ENCODE data around the gene CORO6. TPM values are rescaled to one million over a fixed set of nuclear protein-coding genes. Genes with fewer than 3 reads are reported as not detected.
"Not testable (repeated sequence)": the region's sequence is repeated elsewhere in the genome, so short reads cannot be mapped to it uniquely, and the experiment has no call there.

The CORO6 gene
- total RNA-seq, 1 experiment from 2014 or later, result 35.0 TPM

DNA sequence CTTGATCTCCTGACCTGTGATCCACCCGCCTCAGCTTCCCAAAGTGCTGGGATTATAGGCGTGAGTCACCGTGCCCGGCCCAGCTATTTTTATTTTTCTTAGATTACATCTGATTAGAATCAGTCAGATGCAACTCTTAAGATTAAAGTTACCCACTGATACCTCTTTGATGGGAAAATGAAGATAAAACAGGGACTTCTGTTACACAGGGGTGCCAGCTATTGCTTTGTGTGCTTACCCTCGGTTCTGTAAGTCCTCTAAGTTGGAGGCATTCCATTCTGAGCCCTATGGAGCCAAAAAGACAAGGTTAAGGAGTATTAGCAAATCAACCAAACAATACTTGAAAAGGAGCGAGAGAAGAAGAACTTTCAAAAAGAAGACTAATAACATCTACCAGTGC lies 32.6 kb upstream of the CORO6 start:
- ChIA-PET POLR2A (ENCODE audit: unreplicated experiment) (interaction anchor here (0.6 kb wide), 1 partner anchor 16 kb away, joined by 3 read pairs; no protein-coding TSS in a partner anchor), CTCF (no interaction called here)
- Histone ChIP-seq H4K20me1 (ENCODE audit: insufficient read depth) (no peaks in the 10 kb centered on the region), H2AFZ (no peak overlapping the region), H3F3A (ENCODE audit: insufficient read depth, low read depth) (no peaks in the 10 kb centered on the region), H3K4me2 (no peak overlapping the region), H3K27me3 (ENCODE audit: insufficient read depth, low read depth) (no peaks in the 10 kb centered on the region), H3K9me3 (ENCODE audit: insufficient read depth, low read depth) (no peaks in the 10 kb centered on the region), H3K9me2 (ENCODE audit: insufficient read depth) (no peaks in the 10 kb centered on the region), H3K36me3 (ENCODE audit: low read depth) (no peaks in the 10 kb centered on the region), H3K4me1 (replicated peaks; ENCODE audit: insufficient read depth) (no peaks in the 10 kb centered on the region), H3K79me2 (ENCODE audit: low read depth) (no peaks in the 10 kb centered on the region), H3K27ac (no peak overlapping the region), H3K4me3 (no peak overlapping the region)
- intact Hi-C loops (cut with micrococcal nuclease; ENCODE audit: unreplicated experiment), result no loop called here
- no peak for TF ChIP-seq EZH2 (IDR thresholded peaks at IDR 0.05; ENCODE audit: low read depth)
- TF ChIP-seq, protein P1, sequence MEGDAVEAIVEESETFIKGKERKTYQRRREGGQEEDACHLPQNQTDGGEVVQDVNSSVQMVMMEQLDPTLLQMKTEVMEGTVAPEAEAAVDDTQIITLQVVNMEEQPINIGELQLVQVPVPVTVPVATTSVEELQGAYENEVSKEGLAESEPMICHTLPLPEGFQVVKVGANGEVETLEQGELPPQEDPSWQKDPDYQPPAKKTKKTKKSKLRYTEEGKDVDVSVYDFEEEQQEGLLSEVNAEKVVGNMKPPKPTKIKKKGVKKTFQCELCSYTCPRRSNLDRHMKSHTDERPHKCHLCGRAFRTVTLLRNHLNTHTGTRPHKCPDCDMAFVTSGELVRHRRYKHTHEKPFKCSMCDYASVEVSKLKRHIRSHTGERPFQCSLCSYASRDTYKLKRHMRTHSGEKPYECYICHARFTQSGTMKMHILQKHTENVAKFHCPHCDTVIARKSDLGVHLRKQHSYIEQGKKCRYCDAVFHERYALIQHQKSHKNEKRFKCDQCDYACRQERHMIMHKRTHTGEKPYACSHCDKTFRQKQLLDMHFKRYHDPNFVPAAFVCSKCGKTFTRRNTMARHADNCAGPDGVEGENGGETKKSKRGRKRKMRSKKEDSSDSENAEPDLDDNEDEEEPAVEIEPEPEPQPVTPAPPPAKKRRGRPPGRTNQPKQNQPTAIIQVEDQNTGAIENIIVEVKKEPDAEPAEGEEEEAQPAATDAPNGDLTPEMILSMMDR (conservative IDR thresholded peaks at IDR 0.05), result no peak
- no peak for DNase-seq
- no TSS peak for BruUV-seq (replicated peaks)

- Histone ChIP-seq H3K4me3 (no peak overlapping the region), H3K36me3 (ENCODE audit: low read depth) (no peaks in the 10 kb centered on the region), H2AFZ (no peak overlapping the region), H3K4me2 (no peak overlapping the region), H3K27me3 (ENCODE audit: insufficient read depth, low read depth) (no peaks in the 10 kb centered on the region), H3K9me2 (ENCODE audit: insufficient read depth) (no peaks in the 10 kb centered on the region), H4K20me1 (ENCODE audit: insufficient read depth) (no peaks in the 10 kb centered on the region), H3F3A (ENCODE audit: insufficient read depth, low read depth) (no peaks in the 10 kb centered on the region), H3K9me3 (ENCODE audit: insufficient read depth, low read depth) (no peaks in the 10 kb centered on the region), H3K4me1 (replicated peaks; ENCODE audit: insufficient read depth) (no peaks in the 10 kb centered on the region), H3K27ac (no peak overlapping the region), H3K79me2 (ENCODE audit: low read depth) (no peaks in the 10 kb centered on the region)
- intact Hi-C loops (cut with micrococcal nuclease; ENCODE audit: unreplicated experiment), result no loop called here
- TF ChIP-seq, protein P1 (conservative IDR thresholded peaks at IDR 0.05), result no peak
- TF ChIP-seq EZH2 (IDR thresholded peaks at IDR 0.05; ENCODE audit: low read depth), result no peak
- ChIA-PET CTCF (no interaction called here), POLR2A (ENCODE audit: unreplicated experiment) (interaction anchor here (0.6 kb wide), 1 partner anchor 82 kb away, joined by 23 read pairs; no protein-coding TSS in a partner anchor)
- no peak for DNase-seq
- no TSS peak for BruUV-seq (replicated peaks)
Measured at GRCh38 chr17:29653995-29654714, 31.4 kb upstream of the CORO6 start.

DNA sequence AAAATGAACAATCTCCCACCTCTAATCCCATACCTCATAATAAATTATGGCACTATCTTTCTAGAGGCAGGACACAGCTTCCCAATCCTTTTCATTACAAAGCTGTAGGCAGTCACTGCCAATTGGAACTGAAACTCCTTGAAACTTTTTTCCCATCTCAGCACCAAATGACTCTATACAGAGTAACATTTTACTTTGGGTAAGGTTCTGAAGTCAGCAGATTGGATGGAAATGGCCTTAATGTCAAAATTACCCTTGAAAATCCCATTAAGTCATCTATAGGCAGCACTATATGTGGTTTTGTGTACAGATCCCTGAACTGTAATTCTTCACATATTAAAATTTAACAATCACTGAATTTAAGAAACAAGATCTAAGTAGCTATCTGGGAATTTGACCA lies 30.3 kb upstream of the CORO6 start:
- Histone ChIP-seq H3K36me3 (ENCODE audit: low read depth) (no peaks in the 10 kb centered on the region), H3K4me3 (no peak overlapping the region), H4K20me1 (ENCODE audit: insufficient read depth) (no peaks in the 10 kb centered on the region), H3K4me1 (replicated peaks; ENCODE audit: insufficient read depth) (no peaks in the 10 kb centered on the region), H3F3A (ENCODE audit: insufficient read depth, low read depth) (0 out of 2 replicates have a peak, but pooled peaks cover 3% of the 10 kb centered on the region), H3K27me3 (ENCODE audit: insufficient read depth, low read depth) (no peaks in the 10 kb centered on the region), H3K4me2 (no peak overlapping the region), H2AFZ (no peak overlapping the region), H3K27ac (no peak overlapping the region), H3K79me2 (ENCODE audit: low read depth) (no peaks in the 10 kb centered on the region), H3K9me3 (ENCODE audit: insufficient read depth, low read depth) (no peaks in the 10 kb centered on the region), H3K9me2 (ENCODE audit: insufficient read depth) (no peaks in the 10 kb centered on the region)
- POLR2A ChIA-PET (ENCODE audit: unreplicated experiment), result interaction anchor here (0.5 kb wide), 1 partner anchor 76 kb away, joined by 3 read pairs; no protein-coding TSS in a partner anchor
- TF ChIP-seq, protein P1 (conservative IDR thresholded peaks at IDR 0.05), result no peak
- TF ChIP-seq EZH2 (IDR thresholded peaks at IDR 0.05; ENCODE audit: low read depth), result no peak
- DNase-seq, result no peak
- intact Hi-C loops (cut with micrococcal nuclease; ENCODE audit: unreplicated experiment), result no loop called here
- no TSS peak for BruUV-seq (replicated peaks)
- CTCF ChIA-PET, result no interaction called here

DNA sequence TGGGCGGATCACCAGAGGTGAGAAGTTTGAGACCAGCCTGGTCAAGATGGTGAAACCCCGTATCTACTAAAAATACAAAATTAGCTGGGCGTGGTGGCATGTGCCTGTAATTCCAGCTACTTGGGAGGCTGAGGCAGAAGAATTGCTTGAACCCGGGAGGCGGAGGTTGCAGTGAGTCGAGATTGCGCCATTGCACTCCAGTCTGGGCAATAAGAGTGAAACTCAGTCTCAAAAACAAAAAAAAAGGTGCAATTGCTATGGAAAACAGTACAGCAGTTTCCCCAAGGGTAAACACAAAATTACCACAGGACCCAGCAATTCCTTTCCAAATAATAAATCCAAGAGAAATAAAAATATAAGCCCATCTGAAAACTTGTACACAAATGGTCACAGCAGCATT lies 29.2 kb upstream of the CORO6 start:
- H3K9me2 ChIP-seq (ENCODE audit: insufficient read depth); H3K4me1 ChIP-seq (replicated peaks; ENCODE audit: insufficient read depth); H3K79me2 ChIP-seq (ENCODE audit: low read depth); H3F3A ChIP-seq (ENCODE audit: insufficient read depth, low read depth); H3K4me3 ChIP-seq; BruUV-seq (replicated peaks); H3K9me3 ChIP-seq (ENCODE audit: insufficient read depth, low read depth); H2AFZ ChIP-seq; H4K20me1 ChIP-seq (ENCODE audit: insufficient read depth); POLR2A ChIA-PET (ENCODE audit: unreplicated experiment); H3K4me2 ChIP-seq; H3K27ac ChIP-seq; DNase-seq; intact Hi-C loops (cut with micrococcal nuclease; ENCODE audit: unreplicated experiment); H3K27me3 ChIP-seq (ENCODE audit: insufficient read depth, low read depth); H3K36me3 ChIP-seq (ENCODE audit: low read depth): not testable (repeated sequence)
- CTCF ChIA-PET, result interaction anchor here (0.6 kb wide), 1 partner anchor 34 kb away, joined by 10 read pairs; no protein-coding TSS in a partner anchor
